ENCODE data around the gene LRBA. TPM values are rescaled to one million over a fixed set of nuclear protein-coding genes. Genes with fewer than 3 reads are reported as not detected.
A peak's percentile ranks its signal among the peaks of the same experiment; 100 is the strongest.

LRBA gene
- total and polyA plus RNA-seq, 4 donors: 18.8 to 56.4 (median 33.8) TPM

GRCh38 chr4:150784305-150784704, 230.8 kb downstream of the LRBA start:
- Histone ChIP-seq H3K27ac (ENCODE audit: low read depth, low read length) (no peak overlapping the region), H3K4me1 (ENCODE audit: control insufficient read depth, insufficient read depth, low read length) (peaks cover 4% of the 10 kb centered on the region), H3K9me3 (ENCODE audit: control insufficient read depth, insufficient read depth, low read length) (no peaks in the 10 kb centered on the region), H3K36me3 (ENCODE audit: control insufficient read depth, insufficient read depth, low read length) (no peaks in the 10 kb centered on the region), H3K4me3 (ENCODE audit: low read depth, low read length) (no peak overlapping the region), H3K27me3 (ENCODE audit: control insufficient read depth, insufficient read depth, low read length) (no peaks in the 10 kb centered on the region)
- 43% methylated on average over 4 of the region's 4 CpGs for WGBS (ENCODE audit: insufficient coverage)
- no peak for DNase-seq (ENCODE audit: low read depth in 4 of 6, low spot score in 6 of 6)

GRCh38 chr4:150782921-150783320, 232.2 kb downstream of the LRBA start:
- Histone ChIP-seq H3K27ac (ENCODE audit: low read depth, low read length) (no peak overlapping the region), H3K4me1 (ENCODE audit: control insufficient read depth, insufficient read depth, low read length) (peaks cover 4% of the 10 kb centered on the region), H3K36me3 (ENCODE audit: control insufficient read depth, insufficient read depth, low read length) (no peaks in the 10 kb centered on the region), H3K4me3 (ENCODE audit: low read depth, low read length) (no peak overlapping the region), H3K27me3 (ENCODE audit: control insufficient read depth, insufficient read depth, low read length) (no peaks in the 10 kb centered on the region), H3K9me3 (ENCODE audit: control insufficient read depth, insufficient read depth, low read length) (no peaks in the 10 kb centered on the region)
- DNase-seq (ENCODE audit: low read depth in 4 of 6, low spot score in 6 of 6): peak in 2 of 6 donors; percentile 16 to 29
- 56% methylated on average over 1 of the region's 2 CpGs for WGBS (ENCODE audit: insufficient coverage)

- peak in 4 of 6 donors; percentile 26 to 75 (median 41) for DNase-seq (ENCODE audit: low read depth in 4 of 6, low spot score in 6 of 6)
- WGBS (ENCODE audit: insufficient coverage): no CpG with 5 or more reads among the region's 2 CpGs
- Histone ChIP-seq H3K4me3 (ENCODE audit: low read depth, low read length) (no peak overlapping the region), H3K9me3 (ENCODE audit: control insufficient read depth, insufficient read depth, low read length) (no peaks in the 10 kb centered on the region), H3K27ac (ENCODE audit: low read depth, low read length) (no peak overlapping the region), H3K27me3 (ENCODE audit: control insufficient read depth, insufficient read depth, low read length) (no peaks in the 10 kb centered on the region), H3K36me3 (ENCODE audit: control insufficient read depth, insufficient read depth, low read length) (no peaks in the 10 kb centered on the region), H3K4me1 (ENCODE audit: control insufficient read depth, insufficient read depth, low read length) (peaks cover 4% of the 10 kb centered on the region)
Measured at GRCh38 chr4:150782311-150782710, 232.8 kb downstream of the LRBA start.

- peaks cover 4% of the 10 kb centered on the region for H3K4me1 ChIP-seq (ENCODE audit: control insufficient read depth, insufficient read depth, low read length)
- WGBS (ENCODE audit: insufficient coverage): 85% methylated on average over 5 of the region's 6 CpGs
- no peaks in the 10 kb centered on the region for H3K36me3 ChIP-seq (ENCODE audit: control insufficient read depth, insufficient read depth, low read length)
- no peak overlapping the region for H3K4me3 ChIP-seq (ENCODE audit: low read depth, low read length)
- no peaks in the 10 kb centered on the region for H3K9me3 ChIP-seq (ENCODE audit: control insufficient read depth, insufficient read depth, low read length)
- DNase-seq (ENCODE audit: low read depth in 4 of 6, low spot score in 6 of 6): no peak
- H3K27ac ChIP-seq (ENCODE audit: low read depth, low read length): no peak overlapping the region
- no peaks in the 10 kb centered on the region for H3K27me3 ChIP-seq (ENCODE audit: control insufficient read depth, insufficient read depth, low read length)
Measured at GRCh38 chr4:150781191-150781590, 233.9 kb downstream of the LRBA start.

- no peak overlapping the region for H3K27ac ChIP-seq (ENCODE audit: low read depth, low read length)
- peak in 1 of 6 donors; percentile 13 for DNase-seq (ENCODE audit: low read depth in 4 of 6, low spot score in 6 of 6)
- peaks cover 4% of the 10 kb centered on the region for H3K4me1 ChIP-seq (ENCODE audit: control insufficient read depth, insufficient read depth, low read length)
- no peak overlapping the region for H3K4me3 ChIP-seq (ENCODE audit: low read depth, low read length)
- no peaks in the 10 kb centered on the region for H3K36me3 ChIP-seq (ENCODE audit: control insufficient read depth, insufficient read depth, low read length)
- no CpG with 5 or more reads among the region's 1 CpG for whole genome bisulfite sequencing (ENCODE audit: insufficient coverage)
- no peaks in the 10 kb centered on the region for H3K9me3 ChIP-seq (ENCODE audit: control insufficient read depth, insufficient read depth, low read length)
- H3K27me3 ChIP-seq (ENCODE audit: control insufficient read depth, insufficient read depth, low read length): no peaks in the 10 kb centered on the region
Measured at GRCh38 chr4:150779707-150780106, 235.4 kb downstream of the LRBA start.

GRCh38 chr4:150773729-150774449, 241.2 kb downstream of the LRBA start:
- no peaks in the 10 kb centered on the region for H3K9me3 ChIP-seq (ENCODE audit: control insufficient read depth, insufficient read depth, low read length)
- H3K27me3 ChIP-seq (ENCODE audit: control insufficient read depth, insufficient read depth, low read length): no peaks in the 10 kb centered on the region
- no peaks in the 10 kb centered on the region for H3K4me1 ChIP-seq (ENCODE audit: control insufficient read depth, insufficient read depth, low read length)
- no peaks in the 10 kb centered on the region for H3K36me3 ChIP-seq (ENCODE audit: control insufficient read depth, insufficient read depth, low read length)
- DNase-seq (ENCODE audit: low read depth in 4 of 6, low spot score in 6 of 6): no peak
- WGBS (ENCODE audit: insufficient coverage): 60% methylated on average over 1 of the region's 5 CpGs
- no peak overlapping the region for H3K4me3 ChIP-seq (ENCODE audit: low read depth, low read length)
- H3K27ac ChIP-seq (ENCODE audit: low read depth, low read length): no peak overlapping the region

GRCh38 chr4:150773032-150773431, 242.1 kb downstream of the LRBA start:
- Histone ChIP-seq H3K27ac (ENCODE audit: low read depth, low read length) (no peak overlapping the region), H3K36me3 (ENCODE audit: control insufficient read depth, insufficient read depth, low read length) (no peaks in the 10 kb centered on the region), H3K9me3 (ENCODE audit: control insufficient read depth, insufficient read depth, low read length) (no peaks in the 10 kb centered on the region), H3K27me3 (ENCODE audit: control insufficient read depth, insufficient read depth, low read length) (no peaks in the 10 kb centered on the region), H3K4me3 (ENCODE audit: low read depth, low read length) (no peak overlapping the region), H3K4me1 (ENCODE audit: control insufficient read depth, insufficient read depth, low read length) (no peaks in the 10 kb centered on the region)
- no peak for DNase-seq (ENCODE audit: low read depth in 4 of 6, low spot score in 6 of 6)
- 100% methylated on average over 1 of the region's 4 CpGs for WGBS (ENCODE audit: insufficient coverage)

- Histone ChIP-seq H3K36me3 (ENCODE audit: control insufficient read depth, insufficient read depth, low read length) (no peaks in the 10 kb centered on the region), H3K9me3 (ENCODE audit: control insufficient read depth, insufficient read depth, low read length) (no peaks in the 10 kb centered on the region), H3K27ac (ENCODE audit: low read depth, low read length) (no peak overlapping the region), H3K4me1 (ENCODE audit: control insufficient read depth, insufficient read depth, low read length) (no peaks in the 10 kb centered on the region), H3K4me3 (ENCODE audit: low read depth, low read length) (no peak overlapping the region), H3K27me3 (ENCODE audit: control insufficient read depth, insufficient read depth, low read length) (no peaks in the 10 kb centered on the region)
- WGBS (ENCODE audit: insufficient coverage): 93% methylated on average over 1 of the region's 1 CpG
- no peak for DNase-seq (ENCODE audit: low read depth in 4 of 6, low spot score in 6 of 6)
Measured at GRCh38 chr4:150771382-150771781, 243.7 kb downstream of the LRBA start.

GRCh38 chr4:150769845-150770244, 245.2 kb downstream of the LRBA start:
- Histone ChIP-seq H3K9me3 (ENCODE audit: control insufficient read depth, insufficient read depth, low read length) (no peaks in the 10 kb centered on the region), H3K27me3 (ENCODE audit: control insufficient read depth, insufficient read depth, low read length) (no peaks in the 10 kb centered on the region), H3K4me1 (ENCODE audit: control insufficient read depth, insufficient read depth, low read length) (no peaks in the 10 kb centered on the region), H3K27ac (ENCODE audit: low read depth, low read length) (no peak overlapping the region), H3K36me3 (ENCODE audit: control insufficient read depth, insufficient read depth, low read length) (no peaks in the 10 kb centered on the region), H3K4me3 (ENCODE audit: low read depth, low read length) (no peak overlapping the region)
- 80% methylated on average over 1 of the region's 4 CpGs for WGBS (ENCODE audit: insufficient coverage)
- DNase-seq (ENCODE audit: low read depth in 4 of 6, low spot score in 6 of 6): no peak

GRCh38 chr4:150769248-150769647, 245.8 kb downstream of the LRBA start:
- Histone ChIP-seq H3K27me3 (ENCODE audit: control insufficient read depth, insufficient read depth, low read length) (no peaks in the 10 kb centered on the region), H3K4me3 (ENCODE audit: low read depth, low read length) (no peak overlapping the region), H3K4me1 (ENCODE audit: control insufficient read depth, insufficient read depth, low read length) (no peaks in the 10 kb centered on the region), H3K9me3 (ENCODE audit: control insufficient read depth, insufficient read depth, low read length) (no peaks in the 10 kb centered on the region), H3K36me3 (ENCODE audit: control insufficient read depth, insufficient read depth, low read length) (no peaks in the 10 kb centered on the region), H3K27ac (ENCODE audit: low read depth, low read length) (no peak overlapping the region)
- no CpG with 5 or more reads among the region's 2 CpGs for WGBS (ENCODE audit: insufficient coverage)
- DNase-seq (ENCODE audit: low read depth in 4 of 6, low spot score in 6 of 6): no peak
